Cardiac fibroblast (primary cell): ENCODE data around the gene DNAAF8.

ENCODE experiments used
- DNase-seq, 2 donors: peaks; one replicate each; pipeline versions ENCODE4 v3.0.0 to v3.0.0-alpha.2; 2010; ENCODE audit warnings: low read depth in 2 of 2
- H3K4me3 ChIP-seq, 2 donors: replicated peaks in 1 of 2; 1 replicate in 1 of 2; 2 replicates in 1 of 2; pipeline ENCODE4 v1.5.1; 2011; ENCODE audit warnings: low read depth in 2 of 2, low read length in 2 of 2, mild to moderate bottlenecking in 2 of 2, moderate library complexity in 1 of 2
- TF ChIP-seq, protein P1 (sequence below): IDR thresholded peaks from one replicate; pipeline ENCODE4 v1.5.1; 2011; ENCODE audit warnings: low read depth, mild to moderate bottlenecking, low read length, inconsistent platforms

The DNAAF8 gene

DNA sequence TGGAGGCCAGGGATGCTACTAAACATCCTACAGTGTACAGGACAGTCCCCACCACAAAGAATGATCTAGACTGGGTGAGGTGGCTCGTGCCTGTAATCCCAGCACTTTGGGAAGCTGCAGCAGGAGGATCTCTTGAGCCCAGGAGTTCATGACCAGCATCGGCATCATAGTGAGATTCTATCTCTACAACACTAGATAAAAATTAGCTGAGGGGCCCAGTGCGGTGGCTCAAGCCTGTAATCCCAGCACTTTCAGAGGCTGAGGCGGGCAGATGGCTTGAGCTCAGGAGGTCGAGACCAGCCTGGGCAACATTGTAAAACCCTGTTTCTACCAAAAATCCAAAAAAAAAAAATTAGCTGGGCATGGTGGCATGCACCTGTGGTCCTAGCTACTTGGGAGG, 38.0 kb downstream of the DNAAF8 start:
- no peak for DNase-seq
- TF ChIP-seq, protein P1, sequence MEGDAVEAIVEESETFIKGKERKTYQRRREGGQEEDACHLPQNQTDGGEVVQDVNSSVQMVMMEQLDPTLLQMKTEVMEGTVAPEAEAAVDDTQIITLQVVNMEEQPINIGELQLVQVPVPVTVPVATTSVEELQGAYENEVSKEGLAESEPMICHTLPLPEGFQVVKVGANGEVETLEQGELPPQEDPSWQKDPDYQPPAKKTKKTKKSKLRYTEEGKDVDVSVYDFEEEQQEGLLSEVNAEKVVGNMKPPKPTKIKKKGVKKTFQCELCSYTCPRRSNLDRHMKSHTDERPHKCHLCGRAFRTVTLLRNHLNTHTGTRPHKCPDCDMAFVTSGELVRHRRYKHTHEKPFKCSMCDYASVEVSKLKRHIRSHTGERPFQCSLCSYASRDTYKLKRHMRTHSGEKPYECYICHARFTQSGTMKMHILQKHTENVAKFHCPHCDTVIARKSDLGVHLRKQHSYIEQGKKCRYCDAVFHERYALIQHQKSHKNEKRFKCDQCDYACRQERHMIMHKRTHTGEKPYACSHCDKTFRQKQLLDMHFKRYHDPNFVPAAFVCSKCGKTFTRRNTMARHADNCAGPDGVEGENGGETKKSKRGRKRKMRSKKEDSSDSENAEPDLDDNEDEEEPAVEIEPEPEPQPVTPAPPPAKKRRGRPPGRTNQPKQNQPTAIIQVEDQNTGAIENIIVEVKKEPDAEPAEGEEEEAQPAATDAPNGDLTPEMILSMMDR = no peak
- no peak overlapping the region for H3K4me3 ChIP-seq

- TF ChIP-seq, protein P1 = no peak
- no peak overlapping the region for H3K4me3 ChIP-seq
- DNase-seq = no peak
Measured at GRCh38 chr16:4775005-4775404, 40.7 kb downstream of the DNAAF8 start.

- no peak for DNase-seq
- TF ChIP-seq, protein P1 = no peak
- no peak overlapping the region for H3K4me3 ChIP-seq
Measured at GRCh38 chr16:4776141-4776705, 41.9 kb downstream of the DNAAF8 start.

GRCh38 chr16:4777339-4778049, 43.2 kb downstream of the DNAAF8 start:
- TF ChIP-seq, protein P1 = no peak
- H3K4me3 ChIP-seq = no peak overlapping the region

DNA sequence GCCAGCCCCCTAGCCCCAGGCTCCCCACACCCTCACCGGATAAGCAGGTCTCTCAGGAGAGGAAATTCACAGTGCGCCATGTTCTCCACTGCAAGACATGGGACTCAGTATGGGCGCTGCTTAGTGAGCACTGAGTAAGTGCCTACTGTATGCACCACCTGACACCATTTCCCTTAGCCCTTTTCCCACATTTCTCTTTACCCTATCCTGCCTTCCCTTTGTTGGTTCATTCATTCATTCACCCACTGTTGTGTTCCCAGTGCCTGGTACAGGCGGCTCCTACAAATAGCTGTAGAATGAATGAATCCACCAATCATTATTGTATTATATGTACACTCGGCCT, 43.7 kb downstream of the DNAAF8 start:
- TF ChIP-seq, protein P1 = no peak
- no peak overlapping the region for H3K4me3 ChIP-seq
- no peak for DNase-seq

More at GRCh38 chr16:4777339-4778049, 43.2 kb downstream of the DNAAF8 start:
- no peak for DNase-seq

DNA sequence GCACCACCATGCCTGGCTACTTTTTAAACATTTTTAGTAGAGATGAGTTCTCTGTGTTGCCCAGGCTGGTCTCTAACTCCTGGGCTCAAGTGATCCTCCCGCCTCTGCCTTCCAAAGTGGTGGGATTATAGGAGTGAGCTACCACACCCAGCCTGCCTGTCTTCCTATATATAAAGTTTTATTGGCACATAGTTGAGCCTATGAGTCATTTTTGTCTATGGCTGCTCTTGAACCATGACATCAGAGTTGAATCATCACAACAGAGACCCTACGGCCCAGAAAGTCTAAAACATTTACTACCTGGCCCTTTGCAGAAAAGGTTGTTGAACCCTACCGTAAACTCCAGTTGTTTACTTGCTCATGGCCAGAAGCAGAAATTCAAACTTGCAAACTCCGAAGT, 45.9 kb downstream of the DNAAF8 start:
- TF ChIP-seq, protein P1 = no peak
- DNase-seq = peak in 1 of 2 donors; percentile 20
- no peak overlapping the region for H3K4me3 ChIP-seq
